GM18951 (cell line): ENCODE measurements around the gene HS3ST1.

Source experiments
- POLR2A ChIP-seq: IDR thresholded peaks from 4 replicates; pipeline ENCODE4 v1.6.1; 2011; ENCODE audit warnings: mild to moderate bottlenecking; ENCODE audit not compliant: insufficient read length, insufficient read depth; ENCODE audit errors: extremely low read depth
- in situ Hi-C: fragments of 300-500 bp; cut with MboI; formaldehyde crosslinking; loops from one replicate; pipeline ENCODE4 v1.12.0; 2022; ENCODE audit warnings: low sequenced_read_pairs, mixed read lengths, inconsistent platforms; ENCODE audit not compliant: unreplicated experiment

HS3ST1 gene

GRCh38 chr4:11366859-11367258 is 61.8 kb downstream of the HS3ST1 start:
- TF ChIP-seq POLR2A: no peak

GRCh38 chr4:11365039-11365438 is 63.7 kb downstream of the HS3ST1 start:
- in situ Hi-C loops: no loop called here
- TF ChIP-seq POLR2A: no peak

More at GRCh38 chr4:11366859-11367258, 61.8 kb downstream of the HS3ST1 start:
- in situ Hi-C loops: no loop called here

GRCh38 chr4:11359591-11359990 is 69.1 kb downstream of the HS3ST1 start:
- no peak for TF ChIP-seq POLR2A
- in situ Hi-C loops: no loop called here

- in situ Hi-C loops: no loop called here
- no peak for TF ChIP-seq POLR2A
These were observed 73.5 kb downstream of the HS3ST1 start for GRCh38 chr4:11355226-11355625.

GRCh38 chr4:11354531-11354930 is 74.2 kb downstream of the HS3ST1 start:
- TF ChIP-seq POLR2A: no peak
- in situ Hi-C loops: no loop called here

- in situ Hi-C loops: no loop called here
- no peak for TF ChIP-seq POLR2A
These were observed 80.1 kb downstream of the HS3ST1 start for GRCh38 chr4:11348449-11349088.

GRCh38 chr4:11344916-11345315 is 83.8 kb downstream of the HS3ST1 start:
- TF ChIP-seq POLR2A: no peak
- in situ Hi-C loops: no loop called here

- in situ Hi-C loops: no loop called here
- no peak for TF ChIP-seq POLR2A
These were observed 85.2 kb downstream of the HS3ST1 start for GRCh38 chr4:11343536-11343935.
